Omental fat pad (tissue), 4 donors: ENCODE data around the gene WDFY2. TPM values are rescaled to one million over a fixed set of nuclear protein-coding genes. Genes with fewer than 3 reads are reported as not detected.
"Not testable (repeated sequence)": the region's sequence is repeated elsewhere in the genome, so short reads cannot be mapped to it uniquely, and the experiment has no call there.

Source experiments
- ATAC-seq: fragments of 150-250 bp; one replicate; pipeline ENCODE4 v1.9.1; 2016; ENCODE audit warnings: mild to moderate bottlenecking, moderate library complexity; ENCODE audit not compliant: low FRiP score
- DNase-seq: peaks from one replicate; pipeline ENCODE4 v3.0.0-alpha.2; 2019; ENCODE audit warnings: low spot score
- CTCF ChIP-seq, 3 donors: fragments of 450-650 bp; IDR thresholded peaks; one replicate each; pipeline ENCODE4 v1.5.1; 2016 to 2017; ENCODE audit warnings: antibody characterized with exemption in 3 of 3, mild to moderate bottlenecking in 3 of 3, moderate library complexity in 2 of 3
- total RNA-seq, 4 donors: library from RNA; depleted of rRNA; stranded (reverse); fragments of >200 nt; gene quantifications; one replicate each; pipeline ENCODE4 v1.1.0, GENCODE V29; 2016

WDFY2 gene
- total RNA-seq, 4 donors from 2014 or later, result 13.3 to 26.6 (median 15.8) TPM

GRCh38 chr13:51564671-51565070 is 19.6 kb upstream of the WDFY2 start:
- ATAC-seq (no peak), DNase-seq (no peak)
- no peak for TF ChIP-seq CTCF (IDR thresholded peaks at IDR 0.05)

- not testable (repeated sequence) for ATAC-seq, DNase-seq
Measured at GRCh38 chr13:51569001-51569400, 15.3 kb upstream of the WDFY2 start.

- DNase-seq (no peak), ATAC-seq (no peak)
- TF ChIP-seq CTCF (IDR thresholded peaks at IDR 0.05), result no peak
Measured at GRCh38 chr13:51576754-51577153, 7.5 kb upstream of the WDFY2 start.

GRCh38 chr13:51577690-51578089 is 6.6 kb upstream of the WDFY2 start:
- no peak for TF ChIP-seq CTCF (IDR thresholded peaks at IDR 0.05)
- no peak for ATAC-seq

GRCh38 chr13:51579676-51580075 is 4.6 kb upstream of the WDFY2 start:
- ATAC-seq, result no peak
- no peak for DNase-seq
- TF ChIP-seq CTCF (IDR thresholded peaks at IDR 0.05), result no peak

More at GRCh38 chr13:51577690-51578089, 6.6 kb upstream of the WDFY2 start:
- no peak for DNase-seq

GRCh38 chr13:51581148-51581820 is 3.0 kb upstream of the WDFY2 start:
- TF ChIP-seq CTCF (IDR thresholded peaks at IDR 0.05), result no peak
- no peak for DNase-seq
- ATAC-seq, result no peak

- DNase-seq (no peak), ATAC-seq (no peak)
- no peak for TF ChIP-seq CTCF (IDR thresholded peaks at IDR 0.05)
Measured at GRCh38 chr13:51583469-51583874, 790 bp upstream of the WDFY2 start.
